Common myeloid progenitor, CD34-positive (primary cell): ENCODE measurements around the gene C2CD3.
"Not testable (repeated sequence)": the region's sequence is repeated elsewhere in the genome, so short reads cannot be mapped to it uniquely, and the experiment has no call there.

Source experiments
- CTCF ChIA-PET: fragments of 350-600 bp; sonication (Branson Sonifier 250); formaldehyde crosslinking; loops from one replicate; lab custom pipeline; 2021; ENCODE audit warnings: antibody characterized with exemption; lab: Charles Lee
- POLR2A ChIA-PET: fragments of 350-600 bp; sonication (Branson Sonifier 250); formaldehyde crosslinking; loops from one replicate; lab custom pipeline; 2021; ENCODE audit warnings: antibody characterized with exemption; lab: Charles Lee
- DNase-seq, 3 donors: peaks; one replicate each; pipeline versions ENCODE4 v3.0.0 to v3.0.0-alpha.2; 2013
- H3K27ac ChIP-seq, 2 experiments: 1 replicate in 1 of 2; 2 replicates in 1 of 2; pipeline ENCODE4 v1.7.0; 2013; ENCODE audit warnings: inconsistent platforms in 2 of 2, low read length in 2 of 2, mild to moderate bottlenecking in 2 of 2, low read depth in 1 of 2, moderate library complexity in 1 of 2; ENCODE audit not compliant: severe bottlenecking in 2 of 2, insufficient read depth in 1 of 2, poor library complexity in 1 of 2
- H3K27me3 ChIP-seq, 5 experiments: replicated peaks in 2 of 5; 1 replicate in 3 of 5; 2 replicates in 2 of 5; pipeline versions ENCODE4 v1.6.1 to v1.7.0; 2013; ENCODE audit warnings: low read length in 4 of 5, mild to moderate bottlenecking in 2 of 5, moderate library complexity in 2 of 5, inconsistent platforms in 1 of 5; ENCODE audit not compliant: insufficient read depth in 5 of 5, control insufficient read depth in 4 of 5
- H3K36me3 ChIP-seq, 4 experiments: 1 replicate in 2 of 4; 2 replicates in 2 of 4; pipeline versions ENCODE4 v1.6.1 to v1.7.0; 2013; ENCODE audit warnings: low read length in 3 of 4, control low read depth in 1 of 4, mild to moderate bottlenecking in 1 of 4; ENCODE audit not compliant: control insufficient read depth in 4 of 4, insufficient read depth in 4 of 4
- H3K4me1 ChIP-seq, 4 experiments: 1 replicate in 3 of 4; 2 replicates in 1 of 4; pipeline versions ENCODE4 v1.6.1 to v1.7.1; 2013; ENCODE audit warnings: low read length in 3 of 4, mild to moderate bottlenecking in 3 of 4, control low read depth in 1 of 4, inconsistent platforms in 1 of 4, moderate library complexity in 1 of 4; ENCODE audit not compliant: control insufficient read depth in 4 of 4, insufficient read depth in 4 of 4; ENCODE audit errors: control extremely low read depth in 1 of 4
- H3K4me3 ChIP-seq, 7 experiments: 1 replicate in 4 of 7; 2 replicates in 3 of 7; pipeline versions ENCODE4 v1.5.1 to v1.7.0; 2013; ENCODE audit warnings: mild to moderate bottlenecking in 7 of 7, low read length in 6 of 7, moderate library complexity in 6 of 7, inconsistent platforms in 2 of 7, low read depth in 2 of 7, control low read depth in 1 of 7; ENCODE audit not compliant: insufficient read depth in 4 of 7, control insufficient read depth in 1 of 7; ENCODE audit errors: extremely low read depth in 1 of 7
- H3K9me3 ChIP-seq, 5 experiments: 1 replicate in 4 of 5; 2 replicates in 1 of 5; pipeline versions ENCODE4 v1.6.1 to v1.7.1; 2013; ENCODE audit warnings: low read length in 4 of 5, mild to moderate bottlenecking in 2 of 5, inconsistent platforms in 1 of 5, low read depth in 1 of 5, moderate library complexity in 1 of 5; ENCODE audit not compliant: control insufficient read depth in 4 of 5, insufficient read depth in 2 of 5; ENCODE audit errors: control extremely low read depth in 1 of 5
- WGBS: methylation state at CpG from one replicate; pipeline ENCODE4 v1.1.5; 2013; ENCODE audit not compliant: insufficient coverage; 5-methylcytosine and 5-hydroxymethylcytosine counted together

C2CD3 gene

DNA sequence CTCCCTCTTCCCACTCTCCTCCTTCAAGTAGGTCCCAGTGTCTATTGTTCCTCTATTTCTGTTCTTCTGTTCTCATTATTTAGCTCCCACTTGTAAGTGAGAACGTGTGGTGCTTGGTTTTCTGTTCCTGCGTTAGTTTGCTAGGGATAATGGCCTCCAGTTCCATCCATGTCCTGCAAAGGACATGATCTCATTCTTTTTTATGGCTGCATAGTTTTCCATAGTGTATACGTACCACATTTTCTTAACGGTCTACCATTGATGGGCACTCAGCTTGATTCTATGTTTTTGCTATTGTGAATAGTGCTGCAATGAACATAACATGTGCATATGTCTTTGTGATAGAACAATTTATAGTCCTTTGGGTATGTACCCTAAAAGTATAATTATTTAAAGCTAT lies 26.2 kb downstream of the C2CD3 start:
- ChIA-PET CTCF (no interaction called here), POLR2A (no interaction called here)
- WGBS = 100% methylated on average over 2 of the region's 4 CpGs

DNA sequence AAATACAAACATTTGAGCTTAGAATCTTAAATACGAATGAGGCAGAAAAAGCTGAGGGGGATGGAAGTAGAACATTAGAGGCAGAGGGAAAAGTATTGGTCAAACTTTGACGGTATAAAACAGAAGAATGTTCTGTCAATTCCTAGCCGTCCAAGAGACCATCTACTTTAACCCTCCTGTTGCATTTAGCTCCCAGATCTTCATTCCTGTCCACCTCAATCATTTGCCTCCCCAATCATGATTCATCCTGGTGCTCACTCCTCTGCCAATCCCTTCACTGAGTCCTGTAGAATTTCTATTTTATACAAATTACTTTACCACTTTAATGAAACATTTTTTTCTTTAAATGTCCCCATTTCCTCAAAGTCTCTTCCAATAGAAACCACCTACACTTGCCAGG lies 28.2 kb downstream of the C2CD3 start:
- WGBS = 100% methylated on average over 3 of the region's 3 CpGs
- H3K4me3 ChIP-seq = no peak overlapping the region
- peaks cover 0 to 24% (median 9%) of the 10 kb centered on the region in 4 experiments for H3K36me3 ChIP-seq
- H3K27me3 ChIP-seq = no peaks in the 10 kb centered on the region
- DNase-seq = no peak
- no peaks in the 10 kb centered on the region for H3K9me3 ChIP-seq
- H3K27ac ChIP-seq = no peak overlapping the region
- POLR2A ChIA-PET = no interaction called here
- CTCF ChIA-PET = no interaction called here
- no peaks in the 10 kb centered on the region for H3K4me1 ChIP-seq

More for the DNA sequence above, 26.2 kb downstream of the C2CD3 start:
- Histone ChIP-seq H3K4me1 (no peaks in the 10 kb centered on the region), H3K27me3 (no peaks in the 10 kb centered on the region), H3K9me3 (no peaks in the 10 kb centered on the region), H3K4me3 (no peak overlapping the region), H3K27ac (no peak overlapping the region), H3K36me3 (peaks cover 0 to 6% (median 3%) of the 10 kb centered on the region in 4 experiments)
- DNase-seq = no peak

GRCh38 chr11:74141908-74142307 lies 28.9 kb downstream of the C2CD3 start:
- DNase-seq = no peak
- Histone ChIP-seq H3K9me3 (no peaks in the 10 kb centered on the region), H3K27me3 (no peaks in the 10 kb centered on the region), H3K36me3 (peaks cover 0 to 24% (median 11%) of the 10 kb centered on the region in 4 experiments), H3K4me3 (no peak overlapping the region), H3K27ac (no peak overlapping the region), H3K4me1 (no peaks in the 10 kb centered on the region)
- CTCF ChIA-PET = no interaction called here
- WGBS = 100% methylated on average over 2 of the region's 3 CpGs
- POLR2A ChIA-PET = no interaction called here

DNA sequence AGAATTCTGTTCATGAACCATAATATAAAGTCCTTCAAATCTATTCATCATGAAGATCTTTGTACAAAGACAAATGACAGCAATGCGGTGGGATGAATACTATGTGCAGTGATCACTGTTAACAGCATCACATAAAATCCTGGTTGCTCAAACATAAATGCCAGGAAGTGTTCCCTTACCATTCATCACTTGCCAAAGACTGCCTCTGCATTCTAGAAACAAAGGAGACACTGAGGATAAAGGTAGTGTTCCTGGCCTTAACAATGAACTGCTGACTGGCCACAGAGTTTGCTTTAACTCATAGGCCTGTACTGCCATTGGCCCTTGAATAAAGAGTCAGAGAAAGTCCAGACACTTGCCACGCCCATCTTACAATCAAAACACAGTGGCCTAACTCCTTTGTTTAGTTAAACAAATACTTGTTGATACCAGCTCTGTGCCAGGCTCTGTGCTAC lies 29.5 kb downstream of the C2CD3 start:
- no peak overlapping the region for H3K4me3 ChIP-seq
- H3K9me3 ChIP-seq = no peaks in the 10 kb centered on the region
- H3K27me3 ChIP-seq = no peaks in the 10 kb centered on the region
- no peak overlapping the region for H3K27ac ChIP-seq
- DNase-seq = no peak
- H3K36me3 ChIP-seq = peaks cover 2 to 28% (median 16%) of the 10 kb centered on the region in 4 experiments
- ChIA-PET CTCF (no interaction called here), POLR2A (no interaction called here)
- H3K4me1 ChIP-seq = no peaks in the 10 kb centered on the region
- no CpG with 5 or more reads among the region's 2 CpGs for WGBS

- H3K27ac ChIP-seq, H3K9me3 ChIP-seq, DNase-seq, H3K27me3 ChIP-seq, H3K4me1 ChIP-seq, H3K4me3 ChIP-seq, POLR2A ChIA-PET, CTCF ChIA-PET: not testable (repeated sequence)
- H3K36me3 ChIP-seq = peaks cover 4 to 38% (median 21%) of the 10 kb centered on the region in 4 experiments
- WGBS = 100% methylated on average over 1 of the region's 1 CpG
These were observed 30.8 kb downstream of the C2CD3 start for GRCh38 chr11:74139919-74140431.

DNA sequence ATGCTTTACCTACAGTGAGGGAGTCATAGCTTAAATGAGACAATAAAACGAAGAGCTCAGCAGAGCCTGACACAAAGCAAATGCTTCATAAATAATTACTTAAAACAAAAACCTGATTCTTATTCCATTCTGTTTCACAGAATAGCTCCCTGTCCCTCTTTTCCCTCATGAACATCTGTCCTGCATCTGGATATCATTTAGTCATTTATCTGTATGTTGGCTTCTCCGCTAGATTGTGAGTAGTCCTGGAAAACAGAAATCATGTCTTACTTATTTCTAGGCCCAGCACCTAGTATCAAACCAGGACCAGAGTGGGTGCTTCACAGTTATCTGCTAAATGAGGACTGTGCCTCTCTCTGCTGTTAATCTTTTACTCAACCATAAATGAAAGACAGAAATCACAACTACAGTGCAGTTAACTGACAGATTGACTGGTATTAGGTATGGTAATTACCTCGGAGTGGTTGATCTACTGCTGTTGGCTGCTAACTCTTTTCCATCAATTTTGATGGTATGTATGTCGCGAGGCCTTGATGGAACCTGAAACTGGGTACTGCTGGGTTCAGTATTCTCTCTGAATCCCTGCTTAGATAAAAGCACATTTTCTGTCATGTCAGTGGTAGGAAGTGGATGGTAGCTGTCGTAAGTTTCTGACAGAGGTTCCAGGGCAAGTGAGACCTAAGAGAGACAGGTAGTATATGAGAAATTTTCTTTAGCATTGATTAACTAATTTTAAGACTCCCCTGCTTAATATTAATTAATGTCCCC lies 31.5 kb downstream of the C2CD3 start:
- H3K27me3 ChIP-seq = no peaks in the 10 kb centered on the region
- H3K27ac ChIP-seq = no peak overlapping the region
- no peaks in the 10 kb centered on the region for H3K9me3 ChIP-seq
- 90% methylated on average over 2 of the region's 6 CpGs for WGBS
- no peak overlapping the region for H3K4me3 ChIP-seq
- no peaks in the 10 kb centered on the region for H3K4me1 ChIP-seq
- peaks cover 4 to 38% (median 20%) of the 10 kb centered on the region in 4 experiments for H3K36me3 ChIP-seq
- ChIA-PET POLR2A (no interaction called here), CTCF (interaction anchor here (0.7 kb wide), 1 partner anchor 9 kb away, joined by 3 read pairs; no protein-coding TSS in a partner anchor)
- no peak for DNase-seq

GRCh38 chr11:74138572-74138971 lies 32.2 kb downstream of the C2CD3 start:
- peaks cover 5 to 40% (median 21%) of the 10 kb centered on the region in 4 experiments for H3K36me3 ChIP-seq
- H3K27ac ChIP-seq = no peak overlapping the region
- ChIA-PET CTCF (interaction anchor here (0.7 kb wide), 1 partner anchor 9 kb away, joined by 3 read pairs; no protein-coding TSS in a partner anchor), POLR2A (no interaction called here)
- H3K9me3 ChIP-seq = no peaks in the 10 kb centered on the region
- H3K4me1 ChIP-seq = no peaks in the 10 kb centered on the region
- DNase-seq = no peak
- WGBS = 88% methylated on average over 1 of the region's 2 CpGs
- no peaks in the 10 kb centered on the region for H3K27me3 ChIP-seq
- H3K4me3 ChIP-seq = no peak overlapping the region
